ENCODE measurements around the gene PARM1. TPM values are rescaled to one million over a fixed set of nuclear protein-coding genes. Genes with fewer than 3 reads are reported as not detected.

The PARM1 gene
- total and polyA plus RNA-seq, 12 donors = 19.7 to 119 (median 71.6) TPM

DNA sequence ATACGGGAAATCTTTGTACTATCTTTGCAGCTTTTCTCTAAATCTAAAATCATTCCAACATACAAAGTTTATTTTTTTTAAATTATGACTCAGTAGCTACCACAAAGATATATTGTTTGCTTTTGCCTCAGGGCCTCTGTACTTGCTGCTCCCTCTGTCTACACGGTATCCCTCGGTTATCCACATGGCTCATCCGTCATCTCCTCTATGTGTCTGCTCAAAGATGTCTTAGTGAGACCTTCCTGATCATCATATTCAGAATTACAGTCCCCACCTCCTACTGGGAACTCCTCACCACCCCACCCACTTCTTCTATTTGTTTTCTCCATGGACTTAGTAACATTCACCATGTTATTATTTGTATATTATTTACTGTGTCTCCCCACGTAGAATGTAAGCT is 107.8 kb downstream of the PARM1 start:
- H3K27ac ChIP-seq = no peak overlapping the region
- no peak for DNase-seq
- ATAC-seq = no peak
- intact Hi-C loops (cut with DNase I) = no loop called here
- H3K27me3 ChIP-seq = no peaks in the 10 kb centered on the region
- TF ChIP-seq, protein P1, sequence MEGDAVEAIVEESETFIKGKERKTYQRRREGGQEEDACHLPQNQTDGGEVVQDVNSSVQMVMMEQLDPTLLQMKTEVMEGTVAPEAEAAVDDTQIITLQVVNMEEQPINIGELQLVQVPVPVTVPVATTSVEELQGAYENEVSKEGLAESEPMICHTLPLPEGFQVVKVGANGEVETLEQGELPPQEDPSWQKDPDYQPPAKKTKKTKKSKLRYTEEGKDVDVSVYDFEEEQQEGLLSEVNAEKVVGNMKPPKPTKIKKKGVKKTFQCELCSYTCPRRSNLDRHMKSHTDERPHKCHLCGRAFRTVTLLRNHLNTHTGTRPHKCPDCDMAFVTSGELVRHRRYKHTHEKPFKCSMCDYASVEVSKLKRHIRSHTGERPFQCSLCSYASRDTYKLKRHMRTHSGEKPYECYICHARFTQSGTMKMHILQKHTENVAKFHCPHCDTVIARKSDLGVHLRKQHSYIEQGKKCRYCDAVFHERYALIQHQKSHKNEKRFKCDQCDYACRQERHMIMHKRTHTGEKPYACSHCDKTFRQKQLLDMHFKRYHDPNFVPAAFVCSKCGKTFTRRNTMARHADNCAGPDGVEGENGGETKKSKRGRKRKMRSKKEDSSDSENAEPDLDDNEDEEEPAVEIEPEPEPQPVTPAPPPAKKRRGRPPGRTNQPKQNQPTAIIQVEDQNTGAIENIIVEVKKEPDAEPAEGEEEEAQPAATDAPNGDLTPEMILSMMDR (IDR thresholded peaks at IDR 0.05) = no peak
- no peaks in the 10 kb centered on the region for H3K36me3 ChIP-seq
- no peak overlapping the region for H3K4me3 ChIP-seq
- no peaks in the 10 kb centered on the region for H3K9me3 ChIP-seq
- WGBS, 2 donors = 78 to 86% methylated on average over 5 of the region's 5 CpGs
- peaks cover 0 to 19% (median 0%) of the 10 kb centered on the region in 9 donors for H3K4me1 ChIP-seq

DNA sequence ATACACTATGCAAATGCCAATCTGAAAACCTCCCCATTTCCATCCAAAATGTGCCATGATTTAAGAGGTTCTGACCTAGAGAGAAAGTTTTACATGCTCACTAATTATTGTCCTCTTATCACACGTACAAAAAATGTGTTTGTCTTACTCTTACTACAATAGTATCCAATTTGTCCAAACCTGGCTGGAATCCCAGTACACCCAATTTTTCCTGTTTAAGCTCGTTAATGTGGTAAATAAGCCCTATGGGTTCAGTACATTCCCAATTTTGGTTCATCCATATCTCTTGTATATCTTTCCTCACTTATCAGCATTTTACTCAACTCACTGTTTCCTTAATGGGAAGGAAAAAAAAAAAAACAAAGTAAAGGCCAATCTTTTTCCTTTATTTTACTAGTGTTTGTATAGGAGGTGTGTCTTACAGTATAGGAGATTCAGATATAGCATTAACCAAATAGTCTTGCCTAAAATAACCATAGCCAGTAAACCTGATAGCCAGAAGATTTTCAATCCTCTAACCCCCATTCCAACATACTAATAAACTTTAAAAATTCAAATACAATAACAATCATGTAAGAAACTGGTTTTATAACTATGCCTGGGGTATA is 109.8 kb downstream of the PARM1 start:
- 48 to 57% methylated on average over 2 of the region's 2 CpGs for WGBS, 2 donors
- ATAC-seq (no peak), DNase-seq (no peak)
- TF ChIP-seq, protein P1 (IDR thresholded peaks at IDR 0.05) = no peak
- no peaks in the 10 kb centered on the region for H3K36me3 ChIP-seq
- no peak overlapping the region for H3K4me3 ChIP-seq
- no peak overlapping the region for H3K27ac ChIP-seq
- H3K4me1 ChIP-seq = peaks cover 0 to 11% (median 0%) of the 10 kb centered on the region in 9 donors
- intact Hi-C loops (cut with DNase I) = no loop called here
- H3K27me3 ChIP-seq = no peaks in the 10 kb centered on the region
- no peaks in the 10 kb centered on the region for H3K9me3 ChIP-seq

DNA sequence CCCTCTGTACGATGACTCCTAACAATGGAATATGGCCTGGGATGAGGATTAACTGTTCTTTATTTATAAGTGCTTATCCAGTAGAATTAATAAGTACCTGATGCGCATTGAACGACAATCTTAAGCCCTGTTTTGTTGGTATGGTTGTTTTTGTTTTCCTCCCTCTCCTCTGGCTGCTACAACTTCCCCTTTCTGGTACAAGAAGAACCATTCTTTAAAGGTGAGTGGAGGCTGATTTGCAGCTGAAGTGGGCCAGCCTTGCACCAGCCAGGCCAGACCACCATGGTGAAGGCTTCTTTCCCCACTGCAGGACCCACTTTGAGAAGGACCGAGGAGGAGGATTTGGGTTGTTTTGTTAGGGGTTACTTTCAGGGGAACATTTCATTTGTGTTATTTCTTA is 113.3 kb downstream of the PARM1 start:
- TF ChIP-seq, protein P1 (IDR thresholded peaks at IDR 0.05) = no peak
- Histone ChIP-seq H3K4me3 (no peak overlapping the region), H3K27ac (no peak overlapping the region), H3K27me3 (no peaks in the 10 kb centered on the region), H3K36me3 (no peaks in the 10 kb centered on the region), H3K4me1 (peaks cover 0 to 7% (median 0%) of the 10 kb centered on the region in 9 donors), H3K9me3 (no peaks in the 10 kb centered on the region)
- intact Hi-C loops (cut with DNase I) = no loop called here
- ATAC-seq = no peak
- DNase-seq = no peak
- 88 to 96% methylated on average over 4 of the region's 4 CpGs for WGBS, 2 donors

DNA sequence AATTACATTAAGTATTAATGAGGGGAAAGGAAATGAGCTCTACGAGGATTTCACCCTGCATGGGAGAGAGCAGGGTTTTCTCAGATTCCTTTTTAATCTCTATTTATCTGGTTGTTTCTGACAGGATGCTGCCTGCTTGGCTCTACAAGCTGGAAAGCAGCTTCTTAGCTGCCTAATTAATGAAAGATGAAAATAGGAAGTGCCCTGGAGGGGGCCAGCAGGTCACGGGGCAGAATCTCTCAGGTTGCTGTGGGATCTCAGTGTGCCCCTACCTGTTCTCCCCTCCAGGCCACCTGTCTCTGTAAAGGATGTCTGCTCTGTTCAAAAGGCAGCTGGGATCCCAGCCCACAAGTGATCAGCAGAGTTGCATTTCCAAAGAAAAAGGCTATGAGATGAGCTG is 113.7 kb downstream of the PARM1 start:
- 48 to 51% methylated on average over 2 of the region's 2 CpGs for WGBS, 2 donors
- Histone ChIP-seq H3K4me1 (peaks cover 0 to 7% (median 0%) of the 10 kb centered on the region in 9 donors), H3K36me3 (no peaks in the 10 kb centered on the region), H3K27me3 (no peaks in the 10 kb centered on the region), H3K4me3 (no peak overlapping the region), H3K9me3 (no peaks in the 10 kb centered on the region), H3K27ac (no peak overlapping the region)
- DNase-seq = no peak
- no peak for ATAC-seq
- intact Hi-C loops (cut with DNase I) = no loop called here
- TF ChIP-seq, protein P1 (IDR thresholded peaks at IDR 0.05) = no peak
